ENCODE measurements around the gene RAMAC.
A peak's percentile ranks its signal among the peaks of the same experiment; 100 is the strongest.
"Not testable (repeated sequence)": the region's sequence is repeated elsewhere in the genome, so short reads cannot be mapped to it uniquely, and the experiment has no call there.

The RAMAC gene

GRCh38 chr15:82985688-82986441 lies at the start of gene RAMAC:
Gene RAMAC, plus strand, starts transcription at chr15:82986210. Its CDS starts 2,809 bp downstream, at chr15:82989019.
- TF ChIP-seq ZFX (IDR thresholded peaks at IDR 0.05) (no peak), CTCF (conservative IDR thresholded peaks at IDR 0.05) (no peak)
- peak within 1 kb of the TSS; percentile 88 for H3K27ac ChIP-seq

GRCh38 chr15:82936966-82937711 lies 48.9 kb upstream of the RAMAC start:
- no peak overlapping the region for H3K27ac ChIP-seq
- TF ChIP-seq CTCF (conservative IDR thresholded peaks at IDR 0.05) (no peak), ZFX (IDR thresholded peaks at IDR 0.05) (no peak)

- TF ChIP-seq CTCF (conservative IDR thresholded peaks at IDR 0.05) = no peak
- no peak for TF ChIP-seq ZFX (IDR thresholded peaks at IDR 0.05)
- H3K27ac ChIP-seq = 0 out of 2 replicates have a peak overlapping the region, but pooled peaks have one; percentile 2
Measured at GRCh38 chr15:82937712-82938058, 48.3 kb upstream of the RAMAC start.

- H3K27ac ChIP-seq = not testable (repeated sequence)
Measured at GRCh38 chr15:82939678-82940077, 46.3 kb upstream of the RAMAC start.

GRCh38 chr15:82942691-82943090 lies 43.3 kb upstream of the RAMAC start:
- TF ChIP-seq CTCF (conservative IDR thresholded peaks at IDR 0.05) (no peak), ZFX (IDR thresholded peaks at IDR 0.05) (no peak)
- peak overlapping the region; percentile 72 for H3K27ac ChIP-seq

- peak overlapping the region; percentile 72 for H3K27ac ChIP-seq
- TF ChIP-seq ZFX (IDR thresholded peaks at IDR 0.05) (no peak), CTCF (conservative IDR thresholded peaks at IDR 0.05) (no peak)
Measured at GRCh38 chr15:82943176-82943575, 42.8 kb upstream of the RAMAC start.

- no peak for TF ChIP-seq CTCF (conservative IDR thresholded peaks at IDR 0.05)
- peak overlapping the region; percentile 72 for H3K27ac ChIP-seq
Measured at GRCh38 chr15:82944056-82944455, 42.0 kb upstream of the RAMAC start.

Measured in C4-2B (cell line).